Measurements from ENCODE around the gene PTRH1.

Gene PTRH1

DNA sequence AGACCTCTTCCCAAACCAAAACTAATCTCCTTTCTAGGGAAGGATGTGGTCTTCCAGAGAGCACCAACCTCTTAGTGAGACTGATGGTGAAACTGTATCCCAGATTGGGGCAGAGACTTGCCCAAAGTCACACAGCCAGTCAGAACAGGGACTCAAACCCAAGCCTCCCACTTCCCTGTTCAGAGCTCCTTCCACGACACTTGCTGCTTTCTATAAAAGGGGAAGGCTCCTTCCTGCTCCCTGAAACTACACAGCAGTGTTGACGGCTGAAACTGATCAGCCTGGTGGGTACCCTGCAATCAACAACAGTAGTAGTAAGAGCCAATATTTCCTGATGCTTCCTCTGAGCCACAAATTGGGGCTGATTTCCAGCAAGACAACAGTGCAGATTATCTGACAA is 18.2 kb upstream of the PTRH1 start:
- in situ Hi-C loops (cut with MboI; ENCODE audit: low sequenced_read_pairs, unreplicated experiment), result no loop called here
- DNase-seq (ENCODE audit: low spot score), result no peak
- TF ChIP-seq, protein P1, sequence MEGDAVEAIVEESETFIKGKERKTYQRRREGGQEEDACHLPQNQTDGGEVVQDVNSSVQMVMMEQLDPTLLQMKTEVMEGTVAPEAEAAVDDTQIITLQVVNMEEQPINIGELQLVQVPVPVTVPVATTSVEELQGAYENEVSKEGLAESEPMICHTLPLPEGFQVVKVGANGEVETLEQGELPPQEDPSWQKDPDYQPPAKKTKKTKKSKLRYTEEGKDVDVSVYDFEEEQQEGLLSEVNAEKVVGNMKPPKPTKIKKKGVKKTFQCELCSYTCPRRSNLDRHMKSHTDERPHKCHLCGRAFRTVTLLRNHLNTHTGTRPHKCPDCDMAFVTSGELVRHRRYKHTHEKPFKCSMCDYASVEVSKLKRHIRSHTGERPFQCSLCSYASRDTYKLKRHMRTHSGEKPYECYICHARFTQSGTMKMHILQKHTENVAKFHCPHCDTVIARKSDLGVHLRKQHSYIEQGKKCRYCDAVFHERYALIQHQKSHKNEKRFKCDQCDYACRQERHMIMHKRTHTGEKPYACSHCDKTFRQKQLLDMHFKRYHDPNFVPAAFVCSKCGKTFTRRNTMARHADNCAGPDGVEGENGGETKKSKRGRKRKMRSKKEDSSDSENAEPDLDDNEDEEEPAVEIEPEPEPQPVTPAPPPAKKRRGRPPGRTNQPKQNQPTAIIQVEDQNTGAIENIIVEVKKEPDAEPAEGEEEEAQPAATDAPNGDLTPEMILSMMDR (IDR thresholded peaks at IDR 0.05; ENCODE audit: borderline replicate concordance, control extremely low read depth, extremely low read depth, insufficient read depth, missing control alignments), result no peak

DNA sequence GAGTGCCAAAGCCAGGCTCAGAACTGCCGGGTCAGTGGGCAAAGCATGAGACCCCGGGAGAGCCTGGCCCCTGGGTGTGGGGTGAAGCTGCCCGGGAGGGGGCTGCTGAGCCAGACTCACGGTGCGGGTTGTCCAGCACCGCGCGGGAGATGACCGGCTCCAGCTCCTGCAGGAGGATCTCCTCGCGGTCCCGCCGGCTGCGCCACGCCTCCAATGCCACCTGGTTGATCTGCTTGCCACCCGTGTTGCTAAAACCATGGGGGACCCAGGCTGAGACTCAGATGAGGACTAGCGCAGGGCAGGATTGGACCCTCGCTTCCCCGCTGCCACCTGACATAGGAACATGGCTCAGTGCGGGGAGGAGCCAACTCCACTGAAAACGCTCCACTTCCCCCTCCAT is 17.0 kb upstream of the PTRH1 start:
- TF ChIP-seq, protein P1 (IDR thresholded peaks at IDR 0.05; ENCODE audit: borderline replicate concordance, control extremely low read depth, extremely low read depth, insufficient read depth, missing control alignments), result no peak
- DNase-seq (ENCODE audit: low spot score), result no peak
- in situ Hi-C loops (cut with MboI; ENCODE audit: low sequenced_read_pairs, unreplicated experiment), result no loop called here

DNA sequence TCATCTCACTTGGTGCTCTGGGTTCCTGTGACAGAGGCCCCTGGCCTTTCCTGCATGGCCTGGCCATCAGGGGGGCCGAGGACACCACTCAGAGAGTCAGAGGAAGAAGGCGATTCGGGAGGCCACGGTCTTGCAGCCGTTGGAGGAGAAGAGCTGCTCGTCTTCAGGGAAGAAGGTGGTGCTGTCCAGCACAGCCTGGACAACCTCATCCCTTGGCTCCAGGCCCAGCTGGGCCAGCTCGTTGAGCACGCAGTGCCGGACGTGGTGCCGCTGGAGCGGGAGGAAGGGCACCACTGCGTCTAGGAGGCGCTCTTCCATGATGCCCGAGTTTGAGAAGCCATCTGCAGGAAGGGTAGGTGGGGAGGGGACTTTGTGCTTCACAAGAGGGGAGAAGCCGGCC is 16.5 kb upstream of the PTRH1 start:
- in situ Hi-C loops (cut with MboI; ENCODE audit: low sequenced_read_pairs, unreplicated experiment), result no loop called here
- no peak for DNase-seq (ENCODE audit: low spot score)
- TF ChIP-seq, protein P1 (IDR thresholded peaks at IDR 0.05; ENCODE audit: borderline replicate concordance, control extremely low read depth, extremely low read depth, insufficient read depth, missing control alignments), result no peak

DNA sequence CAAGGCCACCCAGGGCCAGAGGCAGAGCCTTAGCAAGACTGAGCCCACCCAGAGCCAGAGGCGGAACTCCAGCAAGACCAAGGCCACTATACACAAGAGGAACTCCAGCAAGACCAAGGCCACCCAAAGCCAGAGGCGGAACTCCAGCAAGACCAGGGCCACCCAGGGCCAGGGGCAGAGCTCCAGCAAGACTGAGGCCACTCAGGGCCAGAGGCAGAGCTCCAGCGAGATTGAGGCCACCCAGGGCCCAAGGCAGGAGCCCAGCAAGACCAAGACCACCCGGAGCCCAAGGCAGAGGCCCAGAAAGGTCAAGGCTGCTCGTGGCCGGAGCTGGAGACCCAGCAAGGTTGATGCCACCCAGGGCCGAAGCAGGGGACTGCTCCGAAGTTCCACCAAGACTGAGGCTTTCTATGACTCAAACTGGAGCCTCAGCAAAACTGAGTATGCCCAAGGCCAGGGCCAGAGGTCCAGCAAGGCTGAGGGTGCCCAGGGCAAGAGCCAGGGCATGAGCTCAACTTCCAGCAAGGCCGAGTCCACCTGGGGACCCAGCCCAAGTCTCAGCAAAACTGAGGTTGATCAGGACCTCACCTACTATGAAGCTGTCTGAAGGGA is 15.4 kb upstream of the PTRH1 start:
- DNase-seq (ENCODE audit: low spot score), result no peak
- in situ Hi-C loops (cut with MboI; ENCODE audit: low sequenced_read_pairs, unreplicated experiment), result no loop called here
- TF ChIP-seq, protein P1 (IDR thresholded peaks at IDR 0.05; ENCODE audit: borderline replicate concordance, control extremely low read depth, extremely low read depth, insufficient read depth, missing control alignments), result no peak

DNA sequence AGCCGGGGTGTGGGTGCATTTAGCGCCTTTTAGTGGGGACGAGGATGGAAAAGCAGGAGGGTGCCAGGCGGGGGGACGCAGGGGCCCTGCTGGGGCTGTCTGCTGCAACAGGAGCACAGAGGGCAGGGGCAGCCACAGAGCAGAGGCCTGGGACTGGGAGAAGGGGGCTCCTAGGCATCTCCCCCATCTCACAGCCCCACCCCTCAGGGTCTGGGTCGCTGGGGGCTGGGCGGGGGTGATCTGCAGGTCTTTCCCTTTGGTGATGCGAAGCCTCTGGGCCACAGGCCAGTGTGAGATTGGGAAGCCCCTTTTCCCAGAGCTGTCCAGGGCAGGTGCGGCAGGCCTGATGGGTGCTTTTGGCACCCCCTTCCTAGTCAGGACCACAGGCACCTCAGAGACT is 14.8 kb upstream of the PTRH1 start:
- TF ChIP-seq, protein P1 (IDR thresholded peaks at IDR 0.05; ENCODE audit: borderline replicate concordance, control extremely low read depth, extremely low read depth, insufficient read depth, missing control alignments), result no peak
- DNase-seq (ENCODE audit: low spot score), result no peak
- in situ Hi-C loops (cut with MboI; ENCODE audit: low sequenced_read_pairs, unreplicated experiment), result no loop called here

DNA sequence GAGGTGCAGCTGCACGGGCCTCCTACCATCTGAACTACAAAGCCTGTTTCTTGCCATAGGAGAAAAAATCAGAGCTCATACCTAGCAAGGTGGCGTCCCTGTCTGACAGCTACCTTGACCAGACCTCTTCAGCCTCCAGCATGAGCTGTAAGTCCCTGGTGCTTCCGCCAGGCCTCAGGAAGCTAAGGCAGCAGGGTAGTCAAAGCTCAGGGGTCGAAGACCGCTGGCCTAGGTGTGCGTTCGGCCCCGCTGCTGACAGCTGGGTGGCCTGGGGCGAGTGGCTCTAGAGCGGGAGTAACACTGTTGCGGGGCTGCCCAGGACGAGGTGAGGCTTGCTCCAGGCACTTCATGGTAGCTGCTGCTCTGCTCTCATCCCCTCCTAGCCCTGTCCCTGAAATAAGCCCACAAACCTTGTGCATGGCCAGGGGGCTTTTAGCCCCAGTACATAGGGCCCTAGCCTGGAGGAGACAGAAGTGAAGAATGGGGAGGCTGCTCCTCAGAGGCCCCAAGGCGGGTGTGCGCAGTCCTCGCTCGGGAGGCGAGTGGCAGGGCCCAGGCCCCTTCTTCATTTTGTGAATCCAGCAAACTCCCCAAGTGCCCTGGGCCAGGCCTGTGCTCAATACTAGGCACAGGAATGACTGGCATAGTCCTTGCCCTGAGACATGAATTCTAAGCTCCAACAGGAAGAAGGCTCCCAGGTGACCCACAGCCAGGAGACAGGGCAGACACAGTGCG is 14.2 kb upstream of the PTRH1 start:
- no peak for DNase-seq (ENCODE audit: low spot score)
- in situ Hi-C loops (cut with MboI; ENCODE audit: low sequenced_read_pairs, unreplicated experiment), result no loop called here
- TF ChIP-seq, protein P1 (IDR thresholded peaks at IDR 0.05; ENCODE audit: borderline replicate concordance, control extremely low read depth, extremely low read depth, insufficient read depth, missing control alignments), result no peak
